WERI-Rb-1 (cell line): Measurements from ENCODE around the gene PDZD8.

Source experiments
- DNase-seq: peaks from one replicate; pipeline ENCODE4 v3.0.0-alpha.2; 2020
- H3K27ac ChIP-seq: fragments of 250-450 bp; sonication (Bioruptor Pico); 2 replicates; pipeline ENCODE4 v1.5.1; 2020; ENCODE audit warnings: mild to moderate bottlenecking, moderate library complexity
- H3K27me3 ChIP-seq: fragments of 250-450 bp; sonication (Bioruptor Pico); 2 replicates; pipeline ENCODE4 v1.5.1; 2021; ENCODE audit warnings: mild to moderate bottlenecking, low read depth, moderate library complexity; ENCODE audit not compliant: insufficient read depth, severe bottlenecking
- H3K36me3 ChIP-seq: fragments of 250-450 bp; sonication (Bioruptor Pico); 2 replicates; pipeline ENCODE4 v1.5.1; 2020; ENCODE audit warnings: mild to moderate bottlenecking, moderate library complexity
- H3K4me3 ChIP-seq: 2 replicates; pipeline ENCODE4 v1.5.1; 2011; ENCODE audit warnings: low read depth, mild to moderate bottlenecking, control low read depth, low read length
- H3K9me3 ChIP-seq: fragments of 250-450 bp; sonication (Bioruptor Pico); 2 replicates; pipeline ENCODE4 v1.5.1; 2021; ENCODE audit warnings: mild to moderate bottlenecking, moderate library complexity; ENCODE audit not compliant: severe bottlenecking
- TF ChIP-seq, protein P1 (sequence below): IDR thresholded peaks from 2 replicates; pipeline ENCODE4 v1.5.1; 2011; ENCODE audit warnings: low read depth, mild to moderate bottlenecking, control low read depth, inconsistent platforms, low read length

Gene PDZD8

DNA sequence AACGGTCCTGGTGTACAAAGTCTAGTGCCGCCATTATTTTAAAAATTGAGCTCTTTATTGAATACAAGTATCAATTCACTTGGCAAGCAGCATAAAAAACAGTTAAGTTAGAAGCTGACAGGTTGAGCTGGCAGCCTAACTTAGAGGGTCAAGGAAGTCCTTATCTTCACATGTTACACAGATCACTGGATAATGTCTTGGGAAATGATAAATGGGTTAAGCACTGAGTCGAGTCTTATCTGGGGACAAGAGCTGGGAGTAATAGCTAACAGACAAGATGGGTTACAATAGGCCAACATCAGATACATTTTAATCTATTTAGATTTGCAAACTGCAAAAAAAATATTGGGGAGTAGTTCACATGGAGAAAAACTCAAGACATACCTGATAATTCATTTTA is 100.1 kb downstream of the PDZD8 start:
- DNase-seq: no peak
- Histone ChIP-seq H3K4me3 (no peak overlapping the region), H3K36me3 (no peaks in the 10 kb centered on the region), H3K27me3 (no peaks in the 10 kb centered on the region), H3K9me3 (no peaks in the 10 kb centered on the region), H3K27ac (no peak overlapping the region)
- TF ChIP-seq, protein P1, sequence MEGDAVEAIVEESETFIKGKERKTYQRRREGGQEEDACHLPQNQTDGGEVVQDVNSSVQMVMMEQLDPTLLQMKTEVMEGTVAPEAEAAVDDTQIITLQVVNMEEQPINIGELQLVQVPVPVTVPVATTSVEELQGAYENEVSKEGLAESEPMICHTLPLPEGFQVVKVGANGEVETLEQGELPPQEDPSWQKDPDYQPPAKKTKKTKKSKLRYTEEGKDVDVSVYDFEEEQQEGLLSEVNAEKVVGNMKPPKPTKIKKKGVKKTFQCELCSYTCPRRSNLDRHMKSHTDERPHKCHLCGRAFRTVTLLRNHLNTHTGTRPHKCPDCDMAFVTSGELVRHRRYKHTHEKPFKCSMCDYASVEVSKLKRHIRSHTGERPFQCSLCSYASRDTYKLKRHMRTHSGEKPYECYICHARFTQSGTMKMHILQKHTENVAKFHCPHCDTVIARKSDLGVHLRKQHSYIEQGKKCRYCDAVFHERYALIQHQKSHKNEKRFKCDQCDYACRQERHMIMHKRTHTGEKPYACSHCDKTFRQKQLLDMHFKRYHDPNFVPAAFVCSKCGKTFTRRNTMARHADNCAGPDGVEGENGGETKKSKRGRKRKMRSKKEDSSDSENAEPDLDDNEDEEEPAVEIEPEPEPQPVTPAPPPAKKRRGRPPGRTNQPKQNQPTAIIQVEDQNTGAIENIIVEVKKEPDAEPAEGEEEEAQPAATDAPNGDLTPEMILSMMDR: no peak

DNA sequence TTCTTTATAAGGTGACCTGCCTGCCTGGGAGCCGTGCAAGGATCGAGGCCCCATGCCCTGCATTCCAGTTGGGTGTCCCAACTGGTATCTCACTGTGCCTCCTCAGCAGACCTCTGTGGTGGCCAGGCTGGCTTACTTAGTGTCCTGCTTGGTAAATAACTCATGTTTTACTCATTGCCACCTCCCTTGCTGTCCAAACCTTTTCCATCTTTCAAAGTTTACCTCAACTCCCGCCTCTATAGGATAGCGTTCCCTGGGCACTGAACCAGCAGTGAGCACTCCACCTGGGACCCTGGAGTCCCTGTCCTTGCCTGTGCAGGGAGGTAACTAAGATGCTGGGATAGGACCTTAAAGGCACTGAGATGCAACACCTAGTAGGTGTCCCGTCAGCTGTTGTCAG is 100.7 kb downstream of the PDZD8 start:
- H3K36me3 ChIP-seq: no peaks in the 10 kb centered on the region
- no peak for DNase-seq
- H3K4me3 ChIP-seq: no peak overlapping the region
- TF ChIP-seq, protein P1: no peak
- H3K27me3 ChIP-seq: no peaks in the 10 kb centered on the region
- H3K27ac ChIP-seq: no peak overlapping the region
- no peaks in the 10 kb centered on the region for H3K9me3 ChIP-seq

DNA sequence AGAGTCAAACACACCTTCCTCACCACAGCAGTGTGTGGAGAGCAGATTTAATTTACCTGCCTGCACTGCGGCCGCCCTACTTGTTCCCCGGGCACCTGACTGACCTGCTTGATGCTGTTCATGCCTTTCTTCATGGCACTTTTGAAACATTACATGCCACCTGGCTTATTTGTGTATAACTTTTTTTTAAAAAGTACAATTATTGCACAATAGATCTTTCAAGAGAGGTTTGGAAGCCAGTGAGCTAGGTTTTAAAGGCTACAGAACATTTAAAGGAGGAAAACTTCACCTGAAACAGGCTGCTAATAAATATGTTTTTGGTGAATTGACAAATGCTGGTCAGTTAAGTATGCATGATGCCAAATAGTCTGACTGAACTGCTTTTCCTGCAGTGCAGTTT is 101.3 kb downstream of the PDZD8 start:
- no peaks in the 10 kb centered on the region for H3K27me3 ChIP-seq
- H3K9me3 ChIP-seq: no peaks in the 10 kb centered on the region
- TF ChIP-seq, protein P1: no peak
- no peak overlapping the region for H3K4me3 ChIP-seq
- H3K36me3 ChIP-seq: no peaks in the 10 kb centered on the region
- H3K27ac ChIP-seq: no peak overlapping the region
- DNase-seq: no peak

DNA sequence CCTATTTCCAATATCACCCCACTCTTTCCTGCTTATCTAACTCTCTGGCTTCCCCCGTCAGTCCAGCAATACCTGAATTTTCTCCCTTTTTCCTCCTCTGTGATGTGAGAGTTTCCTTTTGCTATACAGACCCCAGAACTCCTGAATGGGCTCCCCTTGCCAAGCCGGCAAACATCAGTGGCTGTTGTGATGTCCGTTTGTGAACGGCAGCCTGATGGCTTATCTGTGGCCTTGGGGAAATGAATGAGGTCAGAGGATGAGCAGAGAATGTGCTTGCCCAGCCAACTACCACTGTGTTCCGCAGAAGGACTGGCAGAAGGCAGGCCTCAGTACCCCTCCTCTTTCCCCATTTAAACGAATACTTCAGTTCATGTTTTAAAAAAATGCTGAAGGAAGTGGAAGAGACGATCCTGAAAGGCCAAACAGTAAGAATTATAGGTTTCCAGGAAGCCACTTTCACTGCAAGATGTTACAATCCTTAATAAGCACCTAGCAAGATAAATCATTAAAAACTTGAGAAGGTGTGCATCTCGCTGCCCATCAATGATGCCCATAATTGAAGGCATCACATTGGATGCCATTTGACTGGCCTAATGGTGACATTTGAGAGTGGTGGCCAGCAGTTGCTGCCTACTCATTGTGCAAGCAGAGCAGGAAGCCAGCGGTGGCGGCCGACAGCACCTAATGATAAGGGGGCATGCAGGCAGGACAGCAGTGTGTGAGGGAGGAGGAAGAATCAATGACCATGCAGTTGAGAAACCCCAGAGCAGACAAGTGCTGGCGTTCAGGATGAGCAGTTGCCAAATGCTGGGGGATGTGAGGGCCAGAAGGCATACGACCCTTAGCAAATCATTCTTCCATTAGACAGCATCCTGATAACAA is 102.8 kb downstream of the PDZD8 start:
- TF ChIP-seq, protein P1: no peak
- H3K4me3 ChIP-seq: no peak overlapping the region
- no peaks in the 10 kb centered on the region for H3K9me3 ChIP-seq
- no peaks in the 10 kb centered on the region for H3K36me3 ChIP-seq
- H3K27ac ChIP-seq: no peak overlapping the region
- H3K27me3 ChIP-seq: no peaks in the 10 kb centered on the region
- no peak for DNase-seq

DNA sequence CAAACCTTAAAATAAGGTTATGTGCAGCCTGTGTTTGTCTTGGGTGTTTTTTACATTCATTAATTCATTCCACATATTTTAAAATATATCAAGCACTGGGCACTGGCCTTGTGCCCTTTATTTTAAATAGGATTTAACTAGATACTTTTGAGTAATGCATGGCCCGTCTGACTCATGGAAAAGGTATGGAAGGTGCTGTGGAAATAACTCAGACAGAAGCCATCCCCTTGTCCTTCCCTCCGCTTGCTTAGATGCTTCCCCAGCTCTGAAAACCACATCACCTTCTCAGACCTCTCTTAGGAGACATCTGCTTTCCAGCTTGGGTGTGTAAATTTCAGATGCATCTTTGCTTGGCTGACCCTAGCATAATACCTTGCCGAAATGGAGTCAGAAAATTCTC is 103.8 kb downstream of the PDZD8 start:
- Histone ChIP-seq H3K36me3 (no peaks in the 10 kb centered on the region), H3K27ac (no peak overlapping the region), H3K27me3 (no peaks in the 10 kb centered on the region), H3K4me3 (no peak overlapping the region), H3K9me3 (no peaks in the 10 kb centered on the region)
- TF ChIP-seq, protein P1: no peak
- DNase-seq: no peak

DNA sequence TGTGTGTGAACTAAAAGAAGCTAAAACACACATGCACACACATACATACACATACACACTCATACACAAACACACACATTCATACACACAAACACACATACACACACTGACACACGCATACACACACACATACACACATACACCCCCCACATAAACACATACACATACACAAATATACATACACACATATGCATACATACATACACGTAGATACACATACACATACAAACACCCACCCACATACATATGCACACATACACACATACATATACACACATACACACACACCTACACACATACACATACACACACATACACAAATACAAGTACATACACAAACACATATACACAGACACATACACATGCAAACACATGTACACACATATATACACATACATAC is 106.3 kb downstream of the PDZD8 start:
- H3K36me3 ChIP-seq: no peaks in the 10 kb centered on the region
- H3K27me3 ChIP-seq: no peaks in the 10 kb centered on the region
- no peak overlapping the region for H3K27ac ChIP-seq
- no peak for DNase-seq
- H3K9me3 ChIP-seq: no peaks in the 10 kb centered on the region
- no peak overlapping the region for H3K4me3 ChIP-seq
- TF ChIP-seq, protein P1: no peak
